ENCODE measurements around the gene PDE7B.

DNA sequence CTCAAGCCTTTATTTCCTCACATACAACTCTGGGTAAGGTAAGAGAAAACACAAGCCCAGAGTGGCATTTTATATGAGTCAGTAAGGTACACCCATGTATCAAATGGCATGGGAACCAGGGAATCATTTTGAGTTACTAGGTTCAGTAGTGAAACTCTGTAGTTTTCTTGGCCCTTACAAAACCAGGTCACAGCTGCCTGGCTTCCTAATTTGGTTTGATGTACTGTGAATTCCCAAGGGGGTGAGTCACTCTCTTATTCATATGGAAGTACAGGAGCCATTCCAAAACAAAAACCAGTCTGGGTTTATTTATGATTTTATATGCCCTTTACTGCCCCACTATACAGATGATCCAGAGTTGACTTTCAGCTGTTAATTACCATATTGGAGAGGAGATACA is 70.7 kb downstream of the PDE7B start:
- TF ChIP-seq CTCF (IDR thresholded peaks at IDR 0.05; ENCODE audit: low read length) = no peak
- no peak for TF ChIP-seq EZH2 (optimal IDR thresholded peaks at IDR 0.05; ENCODE audit: low read depth, low read length)

All from MM.1S (cell line).